Right lobe of liver (tissue), 4 donors: ENCODE results near the gene TWNK.

Experiments
- CTCF ChIP-seq, 4 donors: fragments of 200-600 bp in 3 of 4; fragments of 450-650 bp in 1 of 4; IDR thresholded peaks; one replicate each; pipeline versions ENCODE4 v1.5.1 to v1.8.0; 2016 to 2022; ENCODE audit warnings: antibody characterized with exemption in 4 of 4, mild to moderate bottlenecking in 2 of 4
- POLR2A ChIP-seq: fragments of 450-650 bp; IDR thresholded peaks from one replicate; pipeline ENCODE4 v1.6.1; 2017; ENCODE audit warnings: antibody characterized with exemption, mild to moderate bottlenecking
- donor health status: DM: no; HTN: no; CAD: no.
- donor health status: DM: no; HTN: no; CAD: no.
- donor health status: DM: no; HTN: yes; CAD: no.

- TF ChIP-seq CTCF (IDR thresholded peaks at IDR 0.05) (no peak), POLR2A (no peak)
Observed at GRCh38 chr10:100967332-100967731, 20.0 kb upstream of the TWNK start.
